Stimulated activated CD4-positive, alpha-beta T cell treated with anti-CD3 and anti-CD28 coated beads, Interleukin-4, amount 100 ng/mL, for 4 hours (primary cell): ENCODE measurements around the gene TACR1.

Source experiments
- DNase-seq, 2 experiments: peaks; one replicate each; pipeline ENCODE4 v3.0.0-alpha.2; 2020

The TACR1 gene

GRCh38 chr2:75045526-75046050 lies 153.7 kb downstream of the TACR1 start:
- DNase-seq, result no peak

- DNase-seq, result no peak
Measured at GRCh38 chr2:75044291-75044690, 155.0 kb downstream of the TACR1 start.

- DNase-seq, result no peak
Measured at GRCh38 chr2:75042823-75043222, 156.5 kb downstream of the TACR1 start.

DNA sequence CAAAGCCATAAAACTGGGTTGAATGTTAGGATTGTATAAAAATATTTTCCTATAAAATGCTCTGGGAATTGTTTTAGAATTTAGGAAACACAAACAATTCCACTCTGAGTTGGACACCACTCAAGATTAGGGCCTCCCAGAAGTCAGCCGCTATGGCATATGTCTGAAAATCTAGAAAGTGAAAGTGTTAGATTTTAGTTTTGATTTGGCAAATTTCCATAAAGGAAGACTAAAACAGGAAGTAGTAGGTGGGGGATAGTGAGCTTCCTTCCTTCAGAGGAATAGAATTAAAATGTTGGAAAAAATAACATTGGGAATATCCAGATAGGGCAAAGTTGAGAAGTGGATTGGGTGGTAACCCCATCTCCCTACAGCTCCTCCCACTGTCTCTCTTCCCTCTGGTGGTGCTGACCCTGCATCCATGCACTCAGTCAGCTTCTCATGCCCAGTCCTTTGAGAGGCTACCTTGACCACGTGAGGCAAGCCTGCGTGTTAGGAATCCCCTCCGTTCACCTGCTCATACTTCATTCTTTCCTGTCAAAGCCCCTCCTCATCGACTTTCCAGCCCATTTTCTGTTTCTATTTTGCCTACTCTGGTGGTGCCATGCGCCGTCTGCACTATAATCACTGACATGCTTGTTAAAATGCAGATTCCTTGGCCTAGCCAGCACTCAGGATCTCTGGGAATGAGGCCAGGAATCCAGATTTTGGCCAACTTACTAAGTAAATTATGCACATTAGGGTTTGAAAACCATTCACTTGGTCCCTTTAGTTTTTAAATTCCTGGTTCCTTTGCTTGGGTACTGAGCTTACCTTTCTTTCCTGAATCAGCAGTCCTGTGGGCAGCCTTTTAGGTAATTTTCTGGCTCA lies 157.4 kb downstream of the TACR1 start:
- no peak for DNase-seq

GRCh38 chr2:75041226-75041625 lies 158.1 kb downstream of the TACR1 start:
- no peak for DNase-seq

GRCh38 chr2:75035444-75036353 lies 163.6 kb downstream of the TACR1 start:
- no peak for DNase-seq

GRCh38 chr2:75033516-75033915 lies 165.8 kb downstream of the TACR1 start:
- no peak for DNase-seq

DNA sequence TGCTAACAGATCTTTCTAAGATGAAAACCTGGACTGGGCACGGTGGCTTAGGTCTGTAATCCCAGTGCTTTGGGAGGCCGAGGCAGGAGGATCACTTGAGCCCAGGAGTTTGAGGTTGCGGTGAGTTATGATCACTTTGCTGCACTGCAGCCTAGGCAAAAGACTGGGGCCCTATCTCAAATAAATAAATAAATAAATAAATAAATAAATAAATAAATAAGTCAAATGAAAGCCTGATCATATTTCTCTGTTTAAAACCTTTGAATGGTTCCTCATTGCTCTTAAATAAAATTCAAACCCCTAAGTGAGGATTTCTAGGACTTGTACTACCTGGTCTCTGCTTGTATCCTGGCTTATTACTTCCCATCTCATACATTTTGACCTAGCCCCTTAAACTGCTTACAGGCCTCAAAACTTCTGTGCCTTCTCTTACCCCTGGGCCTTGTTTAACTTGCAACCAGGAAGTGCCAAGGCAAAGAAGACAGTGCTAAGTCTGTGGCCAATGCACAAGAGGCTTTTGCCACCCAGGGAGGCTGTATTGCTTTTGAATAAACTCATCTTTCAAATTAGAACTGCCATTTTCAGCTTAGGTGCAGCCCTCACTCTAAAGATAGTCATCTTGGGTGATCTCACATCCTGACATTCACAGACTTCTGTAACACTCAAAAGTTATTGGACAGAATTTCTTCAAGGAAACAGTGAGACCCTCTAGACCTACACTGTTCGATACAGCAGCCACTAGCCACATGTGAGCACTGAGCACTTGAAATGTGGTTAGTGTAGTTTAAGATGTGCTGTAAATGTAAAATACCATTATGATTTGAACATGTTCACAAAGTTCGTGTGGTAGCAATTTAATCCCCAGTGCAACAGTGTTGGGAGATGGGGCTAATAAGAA lies 167.2 kb downstream of the TACR1 start:
- no peak for DNase-seq

- no peak for DNase-seq
Measured at GRCh38 chr2:75031171-75031570, 168.1 kb downstream of the TACR1 start.

GRCh38 chr2:75030218-75031009 lies 168.9 kb downstream of the TACR1 start:
- no peak for DNase-seq

DNA sequence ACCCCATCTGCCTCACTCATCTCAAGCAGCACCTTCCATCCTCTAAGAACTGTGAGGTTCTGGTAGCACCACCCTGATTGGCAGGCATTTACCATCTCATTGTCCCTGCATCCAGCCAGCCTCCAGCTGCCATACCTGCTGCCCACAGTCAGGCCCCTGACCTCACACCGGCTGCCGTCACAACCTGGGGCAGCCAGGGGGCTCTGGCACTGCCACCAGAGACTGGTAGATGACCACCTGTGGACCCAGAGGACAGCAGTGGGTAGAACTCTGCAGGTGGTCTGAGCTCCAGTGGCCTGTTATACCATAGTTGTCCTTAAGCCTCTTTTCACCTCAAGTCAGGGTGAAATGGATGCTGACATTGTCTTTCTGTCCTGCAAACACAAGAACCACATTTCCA lies 171.4 kb downstream of the TACR1 start:
- DNase-seq, result no peak

GRCh38 chr2:75025633-75026380 lies 173.5 kb downstream of the TACR1 start:
- no peak for DNase-seq

GRCh38 chr2:75025216-75025615 lies 174.1 kb downstream of the TACR1 start:
- no peak for DNase-seq

DNA sequence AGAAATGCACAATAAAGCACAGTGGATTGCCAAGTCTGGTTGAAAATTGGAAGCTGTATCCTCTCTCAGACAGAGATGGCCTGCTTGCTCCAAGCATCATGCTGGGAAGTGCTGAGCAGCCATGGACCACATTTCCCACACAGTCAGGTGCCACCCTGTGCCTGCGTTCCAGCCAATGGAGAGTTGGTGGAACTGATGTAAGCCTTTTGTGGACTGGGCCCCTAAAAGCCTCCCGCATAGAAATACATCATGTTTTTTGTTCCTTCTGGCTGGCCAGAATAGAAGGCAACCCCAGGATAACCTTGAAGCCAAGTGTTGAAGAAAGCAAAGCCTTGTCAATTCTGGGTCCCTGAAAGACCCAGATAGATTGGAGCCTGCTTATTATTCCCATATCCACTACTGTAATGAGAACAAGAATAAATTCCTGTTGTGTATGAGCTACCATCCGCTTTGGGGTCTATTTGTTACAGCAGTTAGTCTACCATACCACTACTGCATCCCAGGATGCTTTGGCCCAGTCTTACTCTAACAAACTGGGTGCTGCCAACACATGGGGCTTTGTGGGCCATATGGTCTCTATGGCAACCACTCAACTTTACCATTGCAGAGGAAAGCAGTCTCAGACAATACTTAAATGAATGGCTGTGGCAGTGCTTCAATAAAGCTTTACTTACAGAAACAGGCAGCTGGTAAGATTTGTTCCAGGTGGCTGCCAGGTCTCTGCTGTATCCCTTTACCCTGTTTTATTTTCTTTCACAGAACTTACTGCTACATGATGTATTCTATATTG lies 175.5 kb downstream of the TACR1 start:
- DNase-seq, result no peak

GRCh38 chr2:75022516-75022915 lies 176.8 kb downstream of the TACR1 start:
- no peak for DNase-seq

- no peak for DNase-seq
Measured at GRCh38 chr2:75021672-75022071, 177.6 kb downstream of the TACR1 start.

GRCh38 chr2:75020476-75020875 lies 178.8 kb downstream of the TACR1 start:
- DNase-seq, result no peak

GRCh38 chr2:75019790-75020189 lies 179.5 kb downstream of the TACR1 start:
- DNase-seq, result no peak

DNA sequence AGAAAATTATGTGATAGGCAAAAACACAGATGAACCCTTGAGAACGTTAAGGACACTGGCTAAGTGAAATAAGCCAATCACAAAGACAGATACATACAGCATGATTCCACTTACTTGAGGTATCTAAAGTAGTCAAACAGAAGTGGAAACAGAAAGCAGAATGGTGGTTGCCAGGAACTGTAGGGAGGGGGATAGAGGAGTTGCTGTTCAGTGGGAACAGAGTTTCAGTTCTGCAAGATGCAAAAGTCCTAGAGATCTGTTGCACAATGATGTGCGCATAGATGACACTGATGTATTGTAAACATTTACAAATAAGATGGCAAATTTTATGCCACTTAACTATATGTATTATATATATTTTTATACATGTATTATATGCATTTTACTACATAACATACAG lies 181.2 kb downstream of the TACR1 start:
- no peak for DNase-seq

GRCh38 chr2:75012080-75012479 lies 187.2 kb downstream of the TACR1 start:
- DNase-seq, result no peak
